Measurements from ENCODE around the gene XIAP. TPM values are rescaled to one million over a fixed set of nuclear protein-coding genes. Genes with fewer than 3 reads are reported as not detected.

Gene XIAP
- total RNA-seq, 1 experiment from 2014 or later: 29.2 TPM

DNA sequence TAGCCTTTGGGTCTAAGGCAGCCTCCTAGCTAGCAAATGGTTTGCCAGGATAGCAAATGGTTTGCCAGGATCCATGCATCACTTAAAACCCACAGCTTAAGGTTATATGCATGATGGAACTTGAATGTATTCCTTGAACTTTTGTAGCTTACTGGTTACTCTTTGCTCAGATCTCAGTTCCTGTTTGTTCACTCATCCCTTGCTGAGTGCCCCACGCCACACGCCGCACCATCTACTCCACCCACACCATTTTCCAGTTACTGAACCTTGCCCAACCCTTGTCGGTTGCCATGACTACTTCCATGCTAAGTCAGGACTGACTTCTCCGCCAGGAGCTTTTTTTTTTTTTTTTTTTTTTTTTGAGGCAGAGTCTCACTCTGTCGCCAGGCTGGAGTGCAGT lies 29.5 kb upstream of the XIAP start:
- no peak for ATAC-seq
- H3K9me3 ChIP-seq (ENCODE audit: low read length): no peaks in the 10 kb centered on the region
- H3K79me2 ChIP-seq (ENCODE audit: low read length): no peaks in the 10 kb centered on the region
- H2AFZ ChIP-seq (ENCODE audit: low read length): no peak overlapping the region
- CTCF ChIA-PET: no interaction called here
- H3K4me2 ChIP-seq (ENCODE audit: low read length): no peak overlapping the region
- H3K4me3 ChIP-seq (ENCODE audit: low read length): no peak overlapping the region
- TF ChIP-seq EZH2 (IDR thresholded peaks at IDR 0.05; ENCODE audit: low read length, unreplicated experiment) (no peak), EZH2phosphoT487 (IDR thresholded peaks at IDR 0.05; ENCODE audit: borderline replicate concordance, low read length) (no peak)
- TF ChIP-seq, protein P1, sequence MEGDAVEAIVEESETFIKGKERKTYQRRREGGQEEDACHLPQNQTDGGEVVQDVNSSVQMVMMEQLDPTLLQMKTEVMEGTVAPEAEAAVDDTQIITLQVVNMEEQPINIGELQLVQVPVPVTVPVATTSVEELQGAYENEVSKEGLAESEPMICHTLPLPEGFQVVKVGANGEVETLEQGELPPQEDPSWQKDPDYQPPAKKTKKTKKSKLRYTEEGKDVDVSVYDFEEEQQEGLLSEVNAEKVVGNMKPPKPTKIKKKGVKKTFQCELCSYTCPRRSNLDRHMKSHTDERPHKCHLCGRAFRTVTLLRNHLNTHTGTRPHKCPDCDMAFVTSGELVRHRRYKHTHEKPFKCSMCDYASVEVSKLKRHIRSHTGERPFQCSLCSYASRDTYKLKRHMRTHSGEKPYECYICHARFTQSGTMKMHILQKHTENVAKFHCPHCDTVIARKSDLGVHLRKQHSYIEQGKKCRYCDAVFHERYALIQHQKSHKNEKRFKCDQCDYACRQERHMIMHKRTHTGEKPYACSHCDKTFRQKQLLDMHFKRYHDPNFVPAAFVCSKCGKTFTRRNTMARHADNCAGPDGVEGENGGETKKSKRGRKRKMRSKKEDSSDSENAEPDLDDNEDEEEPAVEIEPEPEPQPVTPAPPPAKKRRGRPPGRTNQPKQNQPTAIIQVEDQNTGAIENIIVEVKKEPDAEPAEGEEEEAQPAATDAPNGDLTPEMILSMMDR (conservative IDR thresholded peaks at IDR 0.05; ENCODE audit: low read depth, low read length): no peak
- H3K36me3 ChIP-seq (ENCODE audit: low read depth, low read length): no peaks in the 10 kb centered on the region
- intact Hi-C loops (cut with micrococcal nuclease): loop anchor here (10.0 kb wide), 1 partner anchor 56 kb away; no protein-coding TSS in a partner anchor
- H4K20me1 ChIP-seq (ENCODE audit: low read length): no peaks in the 10 kb centered on the region
- POLR2A ChIA-PET (ENCODE audit: unreplicated experiment): no interaction called here
- no TSS peak for BruUV-seq (replicated peaks)
- peaks cover 12% of the 10 kb centered on the region for H3K4me1 ChIP-seq (ENCODE audit: insufficient read depth, low read length)
- no peak overlapping the region for H3K27ac ChIP-seq (ENCODE audit: low read length)
- H3K27me3 ChIP-seq (ENCODE audit: low read length): no peaks in the 10 kb centered on the region
- H3F3A ChIP-seq (ENCODE audit: low read length, unreplicated experiment): no peaks in the 10 kb centered on the region
- DNase-seq: no peak
- no peak overlapping the region for H3K9ac ChIP-seq (ENCODE audit: low read length)
- no peaks in the 10 kb centered on the region for H3K9me2 ChIP-seq (replicated peaks; ENCODE audit: low read length)

DNA sequence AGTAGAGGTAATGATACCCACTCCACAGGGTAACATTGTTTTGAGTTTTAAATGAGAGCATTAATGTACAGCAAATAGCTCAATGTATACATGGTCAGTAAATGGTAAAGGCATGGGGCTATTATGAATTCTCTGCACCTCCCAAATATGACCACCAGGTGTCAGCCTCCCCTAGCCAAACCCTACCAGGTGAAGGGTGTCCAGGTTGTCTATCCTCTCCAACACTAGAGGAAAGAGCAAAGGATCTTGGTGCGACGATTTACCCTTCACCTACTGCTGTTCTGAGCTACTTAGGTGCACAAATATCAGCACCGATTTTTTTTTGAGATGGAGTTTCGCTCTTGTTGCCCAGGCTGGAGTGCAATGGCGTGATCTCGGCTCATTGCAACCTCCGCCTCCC lies 26.5 kb upstream of the XIAP start:
- CTCF ChIA-PET: interaction anchor here (0.5 to 2.4 kb wide), 9 partner anchors 15 to 185 kb away, joined by 3 to 33 read pairs (median 3); no protein-coding TSS in a partner anchor
- BruUV-seq (replicated peaks): no TSS peak
- Histone ChIP-seq H3K4me3 (ENCODE audit: low read length) (no peak overlapping the region; the same call in 1 of the 2 replicates), H3K4me1 (ENCODE audit: insufficient read depth, low read length) (peaks cover 14% of the 10 kb centered on the region), H3K4me2 (ENCODE audit: low read length) (peak overlapping the region; percentile 58; the same call in 1 of the 2 replicates), H3K27me3 (ENCODE audit: low read length) (no peaks in the 10 kb centered on the region), H3K27ac (ENCODE audit: low read length) (no peak overlapping the region), H3F3A (ENCODE audit: low read length, unreplicated experiment) (no peaks in the 10 kb centered on the region), H3K9me2 (replicated peaks; ENCODE audit: low read length) (no peaks in the 10 kb centered on the region), H3K9me3 (ENCODE audit: low read length) (no peaks in the 10 kb centered on the region), H2AFZ (ENCODE audit: low read length) (no peak overlapping the region), H3K9ac (ENCODE audit: low read length) (no peak overlapping the region), H3K79me2 (ENCODE audit: low read length) (no peaks in the 10 kb centered on the region), H4K20me1 (ENCODE audit: low read length) (no peaks in the 10 kb centered on the region), H3K36me3 (ENCODE audit: low read depth, low read length) (no peaks in the 10 kb centered on the region)
- POLR2A ChIA-PET (ENCODE audit: unreplicated experiment): interaction anchor here (0.6 kb wide), 1 partner anchor 8 kb away, joined by 3 read pairs; no protein-coding TSS in a partner anchor
- DNase-seq: peak; percentile 83
- peak; percentile 80 for ATAC-seq
- TF ChIP-seq, protein P1 (conservative IDR thresholded peaks at IDR 0.05; ENCODE audit: low read depth, low read length): peak; percentile 80
- no peak for TF ChIP-seq EZH2phosphoT487 (IDR thresholded peaks at IDR 0.05; ENCODE audit: borderline replicate concordance, low read length)
- no peak for TF ChIP-seq EZH2 (IDR thresholded peaks at IDR 0.05; ENCODE audit: low read length, unreplicated experiment)
- intact Hi-C loops (cut with micrococcal nuclease): loop anchor here (1.0 to 10.0 kb wide), 5 partner anchors 27 to 143 kb away; partner anchors contain the start of gene XIAP

DNA sequence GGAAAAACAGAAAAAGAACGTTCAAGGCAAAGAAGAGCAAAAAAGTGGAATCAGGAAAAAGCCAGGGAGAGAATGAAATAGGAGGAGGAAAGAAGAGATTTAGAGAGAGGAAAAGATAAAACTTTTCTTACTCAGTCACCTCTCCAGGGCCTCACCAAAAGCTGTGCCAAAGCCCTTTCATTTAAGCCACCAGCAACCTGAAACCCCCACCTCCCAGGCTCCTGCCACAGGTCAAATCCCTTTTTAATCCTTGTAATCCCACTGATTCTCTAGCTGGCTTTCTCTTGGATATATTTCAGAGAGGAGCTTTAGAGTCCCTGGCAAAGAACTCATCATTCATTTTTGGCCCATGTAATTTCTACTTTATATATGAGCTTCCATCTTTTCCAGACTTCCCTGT lies 25.7 kb upstream of the XIAP start:
- no peak for DNase-seq
- no peaks in the 10 kb centered on the region for H3K9me3 ChIP-seq (ENCODE audit: low read length)
- no TSS peak for BruUV-seq (replicated peaks)
- H3K79me2 ChIP-seq (ENCODE audit: low read length): no peaks in the 10 kb centered on the region
- ChIA-PET POLR2A (ENCODE audit: unreplicated experiment) (no interaction called here), CTCF (interaction anchor here (1.4 to 2.4 kb wide), 2 partner anchors 56 to 142 kb away, joined by 10 to 33 read pairs; no protein-coding TSS in a partner anchor)
- no peaks in the 10 kb centered on the region for H4K20me1 ChIP-seq (ENCODE audit: low read length)
- no peaks in the 10 kb centered on the region for H3K36me3 ChIP-seq (ENCODE audit: low read depth, low read length)
- H3K9me2 ChIP-seq (replicated peaks; ENCODE audit: low read length): no peaks in the 10 kb centered on the region
- H2AFZ ChIP-seq (ENCODE audit: low read length): no peak overlapping the region
- no peak overlapping the region for H3K27ac ChIP-seq (ENCODE audit: low read length)
- H3K4me1 ChIP-seq (ENCODE audit: insufficient read depth, low read length): peaks cover 14% of the 10 kb centered on the region
- no peak overlapping the region for H3K4me2 ChIP-seq (ENCODE audit: low read length)
- ATAC-seq: no peak
- no peak overlapping the region for H3K9ac ChIP-seq (ENCODE audit: low read length)
- intact Hi-C loops (cut with micrococcal nuclease): loop anchor here (10.0 kb wide), 1 partner anchor 59 kb away; no protein-coding TSS in a partner anchor
- H3K4me3 ChIP-seq (ENCODE audit: low read length): no peak overlapping the region
- no peaks in the 10 kb centered on the region for H3F3A ChIP-seq (ENCODE audit: low read length, unreplicated experiment)
- TF ChIP-seq, protein P1 (conservative IDR thresholded peaks at IDR 0.05; ENCODE audit: low read depth, low read length): no peak
- no peak for TF ChIP-seq EZH2phosphoT487 (IDR thresholded peaks at IDR 0.05; ENCODE audit: borderline replicate concordance, low read length)
- no peak for TF ChIP-seq EZH2 (IDR thresholded peaks at IDR 0.05; ENCODE audit: low read length, unreplicated experiment)
- H3K27me3 ChIP-seq (ENCODE audit: low read length): no peaks in the 10 kb centered on the region

Measured in PC-3 (cell line).